SJCRH30 (cell line): Measurements from ENCODE around the gene UBE2D3. TPM values are rescaled to one million over a fixed set of nuclear protein-coding genes. Genes with fewer than 3 reads are reported as not detected.
"Not testable (repeated sequence)": the region's sequence is repeated elsewhere in the genome, so short reads cannot be mapped to it uniquely, and the experiment has no call there.

ENCODE experiments used
- DNase-seq, 2 experiments: peaks; one replicate each; pipeline ENCODE4 v3.0.0-alpha.2; 2015 to 2020
- H3K27ac ChIP-seq: fragments of 250-450 bp; sonication (Bioruptor Pico); 2 replicates; pipeline ENCODE4 v1.5.1; 2020; ENCODE audit warnings: mild to moderate bottlenecking, moderate library complexity
- H3K27me3 ChIP-seq: fragments of 250-450 bp; sonication (Bioruptor Pico); 2 replicates; pipeline ENCODE4 v1.5.1; 2020; ENCODE audit warnings: mild to moderate bottlenecking, moderate library complexity
- H3K36me3 ChIP-seq: fragments of 250-450 bp; sonication (Bioruptor Pico); 2 replicates; pipeline ENCODE4 v1.5.1; 2020; ENCODE audit warnings: mild to moderate bottlenecking, moderate library complexity
- H3K4me1 ChIP-seq: fragments of 250-450 bp; sonication (Bioruptor Pico); 2 replicates; pipeline ENCODE4 v1.5.1; 2020; ENCODE audit warnings: mild to moderate bottlenecking, moderate library complexity
- H3K4me3 ChIP-seq: fragments of 250-450 bp; sonication (Bioruptor Pico); 2 replicates; pipeline ENCODE4 v1.5.1; 2020; ENCODE audit warnings: mild to moderate bottlenecking, moderate library complexity
- H3K9me3 ChIP-seq: fragments of 250-450 bp; sonication (Bioruptor Pico); replicated peaks from 2 replicates; pipeline ENCODE4 v1.5.1; 2020; ENCODE audit warnings: mild to moderate bottlenecking, moderate library complexity
- total RNA-seq: library from RNA; depleted of rRNA; stranded (reverse); fragments of >200 nt; shearing (Covaris generic); gene quantifications from 2 replicates; pipeline ENCODE4 v1.2.3, GENCODE V29; 2014; rRNA removed

The UBE2D3 gene
- total RNA-seq = 484 and 529 TPM in 2 replicates

DNA sequence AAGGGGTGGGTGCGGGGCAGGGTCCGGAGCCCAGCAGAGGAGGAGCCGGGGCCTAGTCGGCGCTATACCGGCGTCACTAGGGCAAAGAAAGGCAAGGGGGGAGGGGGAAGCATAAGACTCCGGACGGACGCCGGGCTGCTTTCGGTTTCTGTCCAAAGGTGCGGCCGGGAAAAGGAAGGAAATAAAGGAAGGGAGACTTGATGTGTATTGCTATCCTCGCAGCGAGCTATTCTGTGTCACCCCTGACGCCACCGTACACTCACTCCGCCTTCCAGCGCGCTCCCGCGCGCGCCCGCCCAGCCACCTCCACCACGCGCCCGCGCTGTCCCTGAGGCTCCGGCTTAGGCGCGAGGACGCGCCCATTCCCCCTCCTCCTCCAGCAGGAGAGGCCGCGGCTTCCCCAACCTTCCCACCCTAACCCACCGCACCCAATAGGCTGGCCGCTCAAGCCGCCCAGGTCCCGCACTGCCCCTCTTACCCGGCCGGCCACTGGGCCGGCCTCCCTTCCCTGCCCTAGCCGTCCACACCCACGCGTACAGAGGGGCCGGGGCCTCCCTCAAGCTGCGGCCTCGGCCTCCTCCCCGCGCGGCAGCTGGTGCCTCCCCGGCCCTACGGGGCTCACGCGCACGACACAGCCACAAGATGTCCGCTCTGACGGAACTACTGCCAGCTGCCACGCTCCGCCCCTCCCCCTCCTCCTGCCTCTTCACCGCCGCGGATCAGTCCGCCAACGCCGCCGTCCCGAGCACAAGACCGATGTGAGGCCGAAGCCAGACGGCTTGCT is at the start of gene UBE2D3:
Gene UBE2D3 (minus strand): TSS at position 662 of the 784 bp plus-strand sequence. CDS start 1,043 bp downstream, outside the sequence.
- Histone ChIP-seq H3K36me3 (peaks cover 33% of the 10 kb centered on the region), H3K4me1 (no peaks in the 10 kb centered on the region), H3K4me3 (peak within 1 kb of the TSS; percentile 88), H3K27ac (peak within 1 kb of the TSS; percentile 99), H3K27me3 (no peaks in the 10 kb centered on the region), H3K9me3 (no peaks in the 10 kb centered on the region)
- DNase-seq = peak; percentile 93 to 94

GRCh38 chr4:102871772-102872171 is 44.4 kb upstream of the UBE2D3 start:
- Histone ChIP-seq H3K9me3 (0 out of 2 replicates have a peak, but pooled peaks cover under 1% of the 10 kb centered on the region), H3K27ac (no peak overlapping the region), H3K27me3 (no peaks in the 10 kb centered on the region), H3K4me1 (0 out of 2 replicates have a peak, but pooled peaks cover 5% of the 10 kb centered on the region), H3K36me3 (peaks cover 18% of the 10 kb centered on the region), H3K4me3 (no peak overlapping the region)
- no peak for DNase-seq

GRCh38 chr4:102869569-102870197 is 42.3 kb upstream of the UBE2D3 start:
- Histone ChIP-seq H3K4me1 (0 out of 2 replicates have a peak, but pooled peaks cover 5% of the 10 kb centered on the region), H3K27me3 (no peaks in the 10 kb centered on the region), H3K36me3 (peaks cover 6% of the 10 kb centered on the region), H3K4me3 (peak overlapping the region; percentile 69), H3K27ac (peak overlapping the region; percentile 70), H3K9me3 (no peaks in the 10 kb centered on the region)
- DNase-seq = peak in 1 of 2 experiments; percentile 34

DNA sequence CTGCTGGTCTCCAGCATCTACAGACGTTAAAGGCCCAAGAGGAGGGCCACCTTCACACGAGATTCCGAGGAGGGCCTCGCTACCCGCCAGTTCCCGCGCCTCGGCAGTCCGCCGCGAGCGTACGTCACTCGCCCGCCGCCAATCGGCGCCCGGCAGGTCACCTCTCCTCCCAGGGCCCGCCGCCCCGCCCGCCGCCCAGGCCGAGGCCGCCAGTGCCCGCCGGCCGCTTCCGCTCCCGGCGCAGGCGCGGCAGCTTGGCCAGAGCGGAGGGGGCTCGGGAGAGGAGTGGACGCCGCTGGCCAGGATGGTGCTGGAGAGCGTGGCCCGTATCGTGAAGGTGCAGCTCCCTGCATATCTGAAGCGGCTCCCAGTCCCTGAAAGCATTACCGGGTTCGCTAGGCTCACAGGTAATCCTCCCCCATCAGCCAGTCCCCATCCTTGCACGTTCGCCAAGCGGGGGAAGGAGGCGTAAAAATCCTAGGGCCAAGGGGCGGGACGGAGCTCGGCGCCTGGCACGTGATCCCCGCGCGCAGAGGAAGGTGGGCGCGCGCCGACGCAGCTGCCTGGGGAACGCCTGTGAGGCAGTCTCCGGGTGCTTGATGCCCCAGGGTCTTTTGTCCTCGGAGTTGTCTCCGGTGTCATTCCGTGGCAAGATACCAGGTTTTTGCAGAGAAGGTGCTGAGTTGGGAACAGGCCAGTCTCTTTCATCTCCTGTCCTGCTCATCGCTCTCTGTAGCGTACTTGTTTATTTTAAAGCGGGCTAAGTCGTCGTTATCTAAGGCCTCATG is 41.6 kb upstream of the UBE2D3 start, which contains the start of gene CISD2:
Gene CISD2 (plus strand): TSS at position 212 of the 788 bp plus-strand sequence. CDS start 93 bp downstream, at position 305.
- H3K27me3 ChIP-seq = no peaks in the 10 kb centered on the region
- peak; percentile 92 to 93 for DNase-seq
- no peaks in the 10 kb centered on the region for H3K9me3 ChIP-seq

DNA sequence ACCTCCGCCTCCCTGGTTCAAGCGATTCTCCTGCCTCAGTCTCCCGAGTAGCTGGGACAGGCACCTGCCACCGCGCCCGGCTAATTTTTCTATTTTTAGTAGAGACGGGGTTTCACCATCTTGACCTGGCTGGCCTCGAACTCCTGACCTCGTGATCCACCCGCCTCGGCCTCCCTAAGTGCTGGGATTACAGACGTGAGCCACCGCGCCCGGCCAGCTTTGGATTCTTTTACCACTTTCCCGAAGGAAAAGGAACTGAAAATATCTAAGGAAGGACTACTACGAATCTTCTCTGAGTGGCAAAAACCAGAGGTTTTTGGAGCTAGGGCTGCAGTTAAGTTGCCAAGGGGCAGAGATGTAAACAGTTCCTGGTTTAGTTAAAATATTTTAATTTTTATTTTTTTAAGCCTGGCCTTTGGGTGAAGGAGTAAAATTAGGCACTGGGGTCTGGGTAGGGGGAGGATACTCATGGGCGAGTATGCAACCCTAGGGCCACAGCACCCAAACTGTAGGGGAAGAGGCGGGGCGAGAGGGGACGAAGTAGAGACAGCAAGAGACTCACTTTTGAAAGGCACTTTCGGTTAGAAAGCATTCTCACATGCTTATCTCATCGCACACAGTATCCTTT is 40.9 kb upstream of the UBE2D3 start:
- DNase-seq = peak in 1 of 2 experiments; percentile 31

More for the DNA sequence above, 41.6 kb upstream of the UBE2D3 start, which contains the start of gene CISD2:
- Histone ChIP-seq H3K4me3 (peak within 1 kb of the TSS; percentile 69), H3K36me3 (no peaks in the 10 kb centered on the region), H3K4me1 (0 out of 2 replicates have a peak, but pooled peaks cover 5% of the 10 kb centered on the region), H3K27ac (peak within 1 kb of the TSS; percentile 70)

DNA sequence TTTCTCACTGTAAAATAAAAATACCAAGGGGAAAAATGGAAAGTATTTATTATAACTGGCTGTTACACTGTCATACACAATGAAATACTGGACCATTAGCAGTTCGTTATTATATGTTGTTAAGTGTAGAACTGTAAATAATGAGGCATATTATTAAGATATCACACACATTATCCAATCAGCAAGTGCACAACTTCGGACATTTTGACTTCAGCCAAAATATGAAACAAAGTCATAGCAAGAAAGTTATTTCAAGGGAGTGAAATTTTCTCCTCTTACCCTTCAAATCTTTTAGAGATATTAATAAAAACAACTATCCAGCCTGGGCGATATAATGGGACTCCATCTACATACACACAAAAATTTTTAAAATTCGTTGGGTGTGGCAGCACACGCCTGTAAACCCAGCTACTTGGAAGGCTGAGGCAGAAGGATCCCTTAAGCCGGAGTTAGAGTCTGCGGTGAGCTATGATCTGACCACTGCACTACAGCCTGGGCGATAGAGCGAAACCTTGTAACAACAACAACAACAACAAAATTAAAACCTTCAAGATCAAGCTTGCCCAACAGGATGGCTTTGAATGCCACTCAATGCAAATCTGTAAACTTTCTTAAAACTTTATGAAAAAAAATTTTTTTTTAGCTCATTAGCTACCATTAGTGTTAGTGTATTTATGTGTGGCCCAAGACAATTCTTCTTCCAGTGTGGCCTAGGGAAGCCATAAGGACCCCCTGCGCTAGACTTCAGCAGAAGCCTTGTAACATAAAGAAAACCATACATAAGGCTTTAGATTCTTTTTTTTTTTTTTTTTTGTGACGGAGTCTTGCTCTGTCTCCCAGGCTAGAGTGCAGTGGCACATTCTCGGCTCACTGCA is 40.2 kb upstream of the UBE2D3 start:
- DNase-seq = peak; percentile 22 to 45
- Histone ChIP-seq H3K36me3 (0 out of 2 replicates have a peak, but pooled peaks cover under 1% of the 10 kb centered on the region), H3K27me3 (no peaks in the 10 kb centered on the region), H3K4me1 (0 out of 2 replicates have a peak, but pooled peaks cover 5% of the 10 kb centered on the region), H3K27ac (peak overlapping the region; percentile 70; the same call in 1 of the 2 replicates), H3K9me3 (no peaks in the 10 kb centered on the region), H3K4me3 (peak overlapping the region; percentile 69)

More for the DNA sequence above, 40.9 kb upstream of the UBE2D3 start:
- Histone ChIP-seq H3K36me3 (no peaks in the 10 kb centered on the region), H3K9me3 (no peaks in the 10 kb centered on the region), H3K4me3 (peak overlapping the region; percentile 69), H3K27me3 (no peaks in the 10 kb centered on the region), H3K4me1 (0 out of 2 replicates have a peak, but pooled peaks cover 5% of the 10 kb centered on the region), H3K27ac (peak overlapping the region; percentile 70)

- not testable (repeated sequence) for H3K27ac ChIP-seq, H3K27me3 ChIP-seq, H3K9me3 ChIP-seq, H3K36me3 ChIP-seq, H3K4me3 ChIP-seq, DNase-seq, H3K4me1 ChIP-seq
Observed at GRCh38 chr4:102865327-102865726, 38.0 kb upstream of the UBE2D3 start.

DNA sequence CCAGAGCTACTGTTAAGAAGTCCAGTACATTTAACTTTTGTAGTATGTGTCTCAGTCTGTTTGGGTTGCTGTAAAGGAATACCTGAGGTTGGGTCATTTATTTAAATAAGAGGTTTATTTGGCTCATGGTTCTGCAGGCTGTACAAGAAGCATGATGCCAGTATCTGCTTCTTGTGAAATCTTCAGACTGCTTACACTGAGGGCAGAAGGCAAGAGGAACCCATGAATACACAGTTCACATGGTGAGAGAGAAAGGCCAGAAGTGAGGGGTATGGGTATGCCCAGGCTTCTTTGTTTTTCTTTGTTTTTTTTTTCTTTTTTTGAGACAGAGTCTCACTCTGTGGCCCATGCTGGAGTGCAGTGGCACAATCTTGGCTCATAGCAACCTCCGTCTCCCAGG is 35.4 kb upstream of the UBE2D3 start:
- no peaks in the 10 kb centered on the region for H3K9me3 ChIP-seq
- H3K4me3 ChIP-seq = no peak overlapping the region
- H3K27me3 ChIP-seq = no peaks in the 10 kb centered on the region
- H3K27ac ChIP-seq = no peak overlapping the region
- H3K4me1 ChIP-seq = 0 out of 2 replicates have a peak, but pooled peaks cover 5% of the 10 kb centered on the region
- H3K36me3 ChIP-seq = 0 out of 2 replicates have a peak, but pooled peaks cover 2% of the 10 kb centered on the region
- DNase-seq = no peak

GRCh38 chr4:102862016-102862415 is 34.7 kb upstream of the UBE2D3 start:
- Histone ChIP-seq H3K4me1 (0 out of 2 replicates have a peak, but pooled peaks cover 2% of the 10 kb centered on the region), H3K27me3 (no peaks in the 10 kb centered on the region), H3K4me3 (no peak overlapping the region), H3K9me3 (no peaks in the 10 kb centered on the region; the same call in 1 of the 2 replicates), H3K36me3 (0 out of 2 replicates have a peak, but pooled peaks cover 2% of the 10 kb centered on the region), H3K27ac (no peak overlapping the region)
- DNase-seq = no peak

DNA sequence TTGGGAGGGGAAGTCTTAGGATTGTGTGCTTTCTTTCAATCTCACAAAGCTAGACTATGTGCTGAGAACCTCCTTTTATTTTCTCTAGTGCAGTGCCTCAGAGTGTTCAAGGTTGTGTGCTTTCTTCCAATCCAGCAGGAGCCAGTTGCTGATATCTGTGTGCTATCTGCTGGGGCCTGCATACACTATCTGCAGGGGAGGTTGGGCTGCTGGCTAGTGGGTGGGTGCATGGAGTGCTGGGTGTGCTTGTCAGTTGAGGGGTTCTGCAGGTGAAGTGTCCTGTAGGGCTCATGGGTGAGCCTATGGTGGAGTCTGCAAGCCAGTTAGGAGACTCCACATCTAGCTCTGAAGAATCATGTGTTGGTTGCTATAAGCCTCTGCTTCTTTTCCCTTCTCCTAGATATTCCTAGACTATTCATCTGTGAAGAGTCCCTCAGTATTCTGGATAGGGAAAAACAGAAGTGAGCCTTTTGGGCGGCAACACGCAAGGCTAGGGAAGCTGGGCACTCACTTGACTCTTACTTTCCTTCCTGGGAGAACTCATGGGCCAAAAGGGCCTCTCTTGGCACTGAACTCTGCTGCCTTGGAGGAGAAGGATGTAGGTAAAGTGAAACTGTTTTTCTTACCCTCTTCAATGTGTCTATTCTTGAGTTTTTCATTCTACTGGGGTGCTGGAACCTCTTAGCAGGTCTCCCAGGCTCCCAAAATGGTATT is 33.4 kb upstream of the UBE2D3 start:
- no peaks in the 10 kb centered on the region for H3K4me1 ChIP-seq
- 0 out of 2 replicates have a peak, but pooled peaks cover 2% of the 10 kb centered on the region for H3K36me3 ChIP-seq
- no peak overlapping the region for H3K4me3 ChIP-seq
- no peak overlapping the region for H3K27ac ChIP-seq
- no peaks in the 10 kb centered on the region; the same call in 1 of the 2 replicates for H3K9me3 ChIP-seq
- H3K27me3 ChIP-seq = no peaks in the 10 kb centered on the region
- DNase-seq = no peak

DNA sequence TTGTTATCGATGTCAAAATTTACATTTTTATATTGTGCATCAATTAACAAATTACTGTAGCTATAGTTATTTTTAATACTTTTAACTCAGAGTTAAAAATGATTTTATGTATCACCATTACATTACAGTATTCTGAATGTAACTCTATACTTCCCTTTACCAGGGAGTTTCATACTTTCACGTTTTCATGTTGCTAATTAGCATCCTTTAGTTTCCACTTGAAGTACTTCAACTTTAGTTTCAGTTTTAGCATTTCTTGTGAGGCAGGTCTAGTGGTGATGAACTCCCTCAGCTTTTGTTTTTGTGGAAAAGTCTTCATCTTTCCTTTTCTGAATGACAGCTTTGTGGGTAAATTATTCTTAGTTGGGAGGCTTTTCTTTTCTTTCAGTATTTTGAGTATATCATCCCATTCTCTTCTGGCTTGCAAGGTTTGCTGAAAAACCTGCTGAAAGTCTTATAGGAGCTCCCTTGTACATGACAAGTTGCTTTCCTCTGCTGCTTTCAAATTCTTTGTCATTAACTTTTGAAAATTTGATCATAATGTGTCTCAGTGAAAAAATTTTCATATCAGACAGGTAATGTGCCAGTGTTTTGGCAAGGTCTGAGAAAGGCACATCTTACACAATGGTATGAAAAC is 31.6 kb upstream of the UBE2D3 start:
- Histone ChIP-seq H3K27me3 (no peaks in the 10 kb centered on the region), H3K4me1 (no peaks in the 10 kb centered on the region), H3K4me3 (no peak overlapping the region), H3K27ac (no peak overlapping the region), H3K9me3 (no peaks in the 10 kb centered on the region; the same call in 1 of the 2 replicates), H3K36me3 (0 out of 2 replicates have a peak, but pooled peaks cover 2% of the 10 kb centered on the region)
- no peak for DNase-seq

- Histone ChIP-seq H3K4me1 (no peaks in the 10 kb centered on the region), H3K9me3 (no peaks in the 10 kb centered on the region)
Observed at GRCh38 chr4:102850370-102850769, 23.0 kb upstream of the UBE2D3 start.

More at GRCh38 chr4:102850370-102850769, 23.0 kb upstream of the UBE2D3 start:
- Histone ChIP-seq H3K27me3 (no peaks in the 10 kb centered on the region), H3K27ac (no peak overlapping the region), H3K4me3 (no peak overlapping the region), H3K36me3 (no peaks in the 10 kb centered on the region)
- DNase-seq = no peak
